MCF 10A (cell line): ENCODE data around the gene ZBTB5. TPM values are rescaled to one million over a fixed set of nuclear protein-coding genes. Genes with fewer than 3 reads are reported as not detected.
"Not testable (repeated sequence)": the region's sequence is repeated elsewhere in the genome, so short reads cannot be mapped to it uniquely, and the experiment has no call there.

Source experiments
- BruUV-seq: library from RNA; stranded (reverse); fragments of 400-500 nt; replicated peaks from 2 replicates; lab custom pipeline; 2021; lab: Mats Ljungman, UMichigan
- CTCF ChIA-PET: fragments of 300-600 bp; sonication (Branson Sonifier 250); formaldehyde crosslinking; extraction: SDS; loops from one replicate; lab custom pipeline; 2021; ENCODE audit warnings: antibody characterized with exemption, inconsistent platforms; lab: Yijun Ruan, JAX
- POLR2A ChIA-PET: fragments of 300-600, 350-650 bp; sonication (Branson Sonifier 250); formaldehyde crosslinking; extraction: SDS; loops from one replicate; lab custom pipeline; 2020; ENCODE audit warnings: antibody characterized with exemption, inconsistent platforms; lab: Yijun Ruan, JAX
- DNase-seq: peaks from one replicate; pipeline ENCODE4 v3.0.0-alpha.2; 2018; ENCODE audit not compliant: unreplicated experiment
- H3K27ac Mint-ChIP-seq: one replicate; pipeline ENCODE4 v1.8.0; 2022; ENCODE audit warnings: mild to moderate bottlenecking, low read depth, mixed read lengths; ENCODE audit not compliant: unreplicated experiment
- H3K27me3 Mint-ChIP-seq: one replicate; pipeline ENCODE4 v1.8.0; 2022; ENCODE audit warnings: mixed read lengths; ENCODE audit not compliant: insufficient read depth, unreplicated experiment
- H3K36me3 Mint-ChIP-seq: one replicate; pipeline ENCODE4 v1.8.0; 2022; ENCODE audit warnings: mild to moderate bottlenecking, moderate library complexity, mixed read lengths; ENCODE audit not compliant: insufficient read depth, unreplicated experiment
- H3K4me1 Mint-ChIP-seq: one replicate; pipeline ENCODE4 v1.8.0; 2022; ENCODE audit warnings: mixed read lengths; ENCODE audit not compliant: insufficient read depth, unreplicated experiment
- H3K4me3 Mint-ChIP-seq: one replicate; pipeline ENCODE4 v1.8.0; 2022; ENCODE audit warnings: mild to moderate bottlenecking, moderate library complexity, mixed read lengths; ENCODE audit not compliant: unreplicated experiment
- H3K9me3 Mint-ChIP-seq: one replicate; pipeline ENCODE4 v1.8.0; 2022; ENCODE audit warnings: mixed read lengths; ENCODE audit not compliant: unreplicated experiment
- CTCF ChIP-seq: fragments of 200-600 bp; IDR thresholded peaks from one replicate; pipeline ENCODE4 v1.8.0; 2022; ENCODE audit warnings: antibody characterized with exemption, mild to moderate bottlenecking; ENCODE audit not compliant: unreplicated experiment
- intact Hi-C: fragments of 100-400 bp; cut with micrococcal nuclease; formaldehyde crosslinking; loops from 2 replicates; pipeline ENCODE4 v1.14.1; 2022
- total RNA-seq: library from RNA; stranded (reverse); gene quantifications from 2 replicates; pipeline ENCODE4 v1.2.3, GENCODE V29; 2022

ZBTB5 gene
- total RNA-seq, 1 experiment from 2014 or later: 9.0 TPM

- Mint-ChIP-seq H3K36me3 (no peaks in the 10 kb centered on the region), H3K27ac (no peak overlapping the region), H3K27me3 (no peaks in the 10 kb centered on the region), H3K4me3 (no peak overlapping the region), H3K4me1 (peaks cover 14% of the 10 kb centered on the region), H3K9me3 (no peaks in the 10 kb centered on the region)
- intact Hi-C loops: no loop called here
- ChIA-PET CTCF (no interaction called here), POLR2A (interaction anchor here (0.9 kb wide), 1 partner anchor 11 kb away, joined by 4 read pairs; the partner anchor contains the start of gene ZBTB5)
- TF ChIP-seq CTCF: no peak
- no peak for DNase-seq
- BruUV-seq: no TSS peak
Observed at GRCh38 chr9:37476930-37477329, 11.7 kb upstream of the ZBTB5 start.

GRCh38 chr9:37474438-37474837 lies 9.2 kb upstream of the ZBTB5 start:
- Mint-ChIP-seq H3K27ac (no peak overlapping the region), H3K27me3 (no peaks in the 10 kb centered on the region), H3K9me3 (no peaks in the 10 kb centered on the region), H3K36me3 (no peaks in the 10 kb centered on the region), H3K4me3 (no peak overlapping the region), H3K4me1 (peaks cover 13% of the 10 kb centered on the region)
- CTCF ChIA-PET: interaction anchor here (0.6 kb wide), 2 partner anchors 75 to 102 kb away, joined by 3 to 4 read pairs; partner anchors contain the start of gene FBXO10
- no peak for TF ChIP-seq CTCF
- BruUV-seq: no TSS peak
- POLR2A ChIA-PET: interaction anchor here (1.2 kb wide), 1 partner anchor 8 kb away, joined by 7 read pairs; no protein-coding TSS in a partner anchor
- intact Hi-C loops: no loop called here
- DNase-seq: no peak

DNA sequence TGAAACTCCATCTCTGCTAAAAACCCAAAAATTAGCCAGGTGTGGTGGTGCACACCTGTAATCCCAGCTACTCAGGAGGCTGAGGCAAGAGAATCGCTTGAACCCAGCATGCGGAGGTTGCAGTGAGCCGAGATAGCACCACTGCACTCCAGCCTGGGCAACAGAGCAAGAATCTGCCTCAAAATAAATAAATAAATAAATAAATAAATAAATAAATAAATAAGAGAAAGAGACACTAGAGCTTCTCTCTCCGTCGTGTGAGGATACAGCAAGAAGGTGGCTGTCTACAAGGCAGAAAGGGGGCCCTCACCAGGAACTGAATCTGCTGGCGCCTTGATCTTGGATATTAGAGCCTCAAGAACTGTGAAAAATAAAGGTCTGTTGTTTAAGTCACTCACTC lies 8.7 kb upstream of the ZBTB5 start:
- H3K36me3 Mint-ChIP-seq, H3K27me3 Mint-ChIP-seq, H3K9me3 Mint-ChIP-seq, intact Hi-C loops, DNase-seq, H3K27ac Mint-ChIP-seq, BruUV-seq, H3K4me3 Mint-ChIP-seq: not testable (repeated sequence)
- POLR2A ChIA-PET: interaction anchor here (0.6 to 1.2 kb wide), 2 partner anchors 8 to 102 kb away, joined by 3 to 7 read pairs; no protein-coding TSS in a partner anchor
- peaks cover 13% of the 10 kb centered on the region for H3K4me1 Mint-ChIP-seq
- CTCF ChIA-PET: interaction anchor here (0.6 kb wide), 2 partner anchors 75 to 102 kb away, joined by 3 to 4 read pairs; partner anchors contain the start of gene FBXO10

GRCh38 chr9:37471942-37472684 lies 6.9 kb upstream of the ZBTB5 start:
- peak; percentile 95 for DNase-seq
- BruUV-seq: TSS peak; percentile 40
- peak overlapping the region; percentile 74 for H3K4me3 Mint-ChIP-seq
- ChIA-PET CTCF (no interaction called here), POLR2A (interaction anchor here (0.5 to 3.8 kb wide), 7 partner anchors 9 to 986 kb away, joined by 3 to 20 read pairs (median 10); partner anchors contain the start of gene POLR1E)
- intact Hi-C loops: no loop called here
- no peaks in the 10 kb centered on the region for H3K36me3 Mint-ChIP-seq
- no peak for TF ChIP-seq CTCF
- no peaks in the 10 kb centered on the region for H3K9me3 Mint-ChIP-seq
- H3K4me1 Mint-ChIP-seq: peaks cover 13% of the 10 kb centered on the region
- H3K27me3 Mint-ChIP-seq: no peaks in the 10 kb centered on the region
- peak overlapping the region; percentile 85 for H3K27ac Mint-ChIP-seq
